ENCODE results near the gene SMPX. TPM values are rescaled to one million over a fixed set of nuclear protein-coding genes. Genes with fewer than 3 reads are reported as not detected.
"Not testable (repeated sequence)": the region's sequence is repeated elsewhere in the genome, so short reads cannot be mapped to it uniquely, and the experiment has no call there.

Gene SMPX
- 100 to 1,000 TPM; 372 to 401 TPM for total RNA-seq
- long read RNA-seq, transcript SMPX-203 (5 exons, 891 nt), result major isoform, 36 of 45 reads
- long read RNA-seq, partial matches to known transcripts, result 2 of 45 reads
- long read RNA-seq, other reads (novel, unspliced or antisense), result 6 of 45 reads

DNA sequence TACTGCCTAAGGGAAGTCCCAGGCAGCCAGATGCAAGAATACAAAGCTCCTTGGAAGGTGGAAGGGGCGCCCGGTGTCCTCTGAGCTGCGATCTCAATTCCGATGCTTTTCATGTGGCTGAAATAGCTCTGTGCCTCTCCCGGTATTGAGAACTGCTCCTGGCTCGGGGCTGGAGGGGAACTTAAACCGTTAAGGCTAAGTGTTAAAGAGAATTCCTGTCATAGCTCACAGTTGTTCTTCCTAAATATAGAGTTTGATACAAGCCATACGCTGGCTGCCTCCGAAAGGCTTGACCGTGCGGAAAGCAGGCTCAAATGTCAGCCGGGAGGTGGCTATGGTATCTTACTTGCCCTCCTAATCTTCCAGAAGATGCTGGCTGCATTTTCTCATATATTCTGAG lies at the start of gene SMPX:
Gene SMPX, minus strand, starts transcription at position 157 of the 400 bp plus-strand sequence. CDS start 3,826 bp downstream, outside the sequence.
- DNase-seq (peak; percentile 24), ATAC-seq (peak; percentile 83 to 89)
- intact Hi-C loops (cut with DNase I), result loop anchor here in 1 of 2 donors (5.0 kb wide), 1 partner anchor 79 kb away; the partner anchor contains the start of gene MBTPS2

DNA sequence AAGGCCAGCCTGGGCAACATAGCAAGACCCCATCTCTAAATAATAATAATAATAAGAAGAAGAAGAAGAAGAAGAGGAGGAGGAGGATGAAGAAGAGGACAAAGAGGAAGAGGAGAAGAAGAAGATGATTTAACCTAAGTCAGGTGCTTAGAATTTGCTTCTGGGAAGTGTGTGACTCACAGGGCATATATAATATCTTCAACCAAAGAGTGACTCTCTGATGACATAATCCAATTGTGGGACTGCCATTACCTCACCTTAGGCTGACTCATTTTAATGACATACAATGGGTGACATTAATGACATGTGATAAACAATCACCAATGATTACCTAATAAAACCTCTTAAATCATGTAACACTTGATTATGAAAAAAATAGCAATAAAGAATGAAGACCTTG lies 48.8 kb upstream of the SMPX start:
- ATAC-seq, result no peak
- intact Hi-C loops (cut with DNase I), result no loop called here
- no peak for DNase-seq

DNA sequence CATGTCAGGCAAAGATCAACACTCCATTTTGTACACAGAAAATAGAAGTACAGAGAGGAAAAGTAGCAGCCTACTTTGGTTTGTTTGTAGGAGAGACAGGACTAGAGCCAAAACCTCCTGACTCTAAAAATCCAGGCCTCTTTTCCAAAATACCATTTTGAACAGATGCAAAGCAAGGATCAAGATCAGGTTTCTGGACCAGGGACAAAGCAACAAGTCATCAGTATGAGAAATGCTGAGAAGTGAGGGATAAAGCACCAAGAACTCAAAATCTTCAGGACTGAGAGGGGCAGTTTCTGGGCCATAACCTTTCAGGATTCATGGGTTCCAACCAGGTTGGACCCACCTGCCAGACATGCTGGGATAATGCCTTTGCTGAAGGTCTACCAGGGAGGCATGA lies 44.9 kb upstream of the SMPX start:
- ATAC-seq (no peak), DNase-seq (no peak)
- intact Hi-C loops (cut with DNase I), result no loop called here

DNA sequence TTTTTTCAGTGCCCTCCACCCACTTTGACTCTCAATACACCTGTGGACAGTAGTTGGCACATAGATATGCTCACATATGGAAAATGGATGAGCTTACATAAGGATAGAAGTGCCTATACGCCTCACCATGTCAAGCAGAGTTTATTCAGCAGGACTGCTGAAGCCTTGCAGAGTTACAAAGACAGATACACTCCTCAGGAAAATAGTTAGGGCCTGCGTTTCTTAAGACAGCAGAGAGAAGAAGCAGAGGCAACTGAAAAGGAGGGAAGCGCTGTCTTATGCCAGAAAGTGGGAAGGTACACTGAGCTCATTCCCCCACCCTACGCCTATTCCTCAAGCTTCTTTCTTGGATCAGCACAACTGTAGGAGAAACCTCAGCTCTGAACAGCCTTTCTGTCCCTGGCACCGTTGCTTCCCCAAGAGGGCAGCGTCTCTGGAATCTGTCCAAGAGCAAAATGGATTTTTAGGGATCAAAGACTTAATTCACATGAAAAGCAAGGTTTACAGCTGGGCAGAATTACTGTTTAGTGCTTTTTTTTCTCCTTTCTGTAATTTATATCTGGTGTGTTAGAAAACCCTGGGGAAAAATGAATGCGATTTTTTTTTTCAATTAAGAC lies 44.2 kb upstream of the SMPX start:
- DNase-seq, result no peak
- ATAC-seq, result no peak
- intact Hi-C loops (cut with DNase I), result no loop called here

DNA sequence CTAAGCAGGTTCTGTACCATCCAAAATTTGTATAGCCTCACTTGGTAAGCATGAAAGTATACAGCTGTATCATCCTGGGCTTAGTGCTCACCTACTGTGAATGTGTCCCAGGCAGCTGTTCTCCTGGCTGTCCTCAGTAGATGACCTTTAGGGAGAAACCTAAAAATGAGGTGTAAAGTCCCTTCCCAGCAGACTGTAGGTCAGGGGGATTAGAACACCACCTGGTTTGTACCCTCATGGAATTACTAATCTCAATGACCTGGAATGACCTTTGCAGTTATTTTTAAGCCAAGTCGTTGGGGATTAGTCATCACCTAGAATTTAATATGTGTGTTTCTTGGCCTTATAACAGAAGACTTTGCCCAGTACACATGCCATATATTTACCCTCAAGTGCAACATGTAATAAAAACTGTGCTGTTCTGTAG lies 42.4 kb upstream of the SMPX start:
- DNase-seq (no peak), ATAC-seq (peak in 1 of 2 donors; percentile 39)
- intact Hi-C loops (cut with DNase I), result no loop called here

DNA sequence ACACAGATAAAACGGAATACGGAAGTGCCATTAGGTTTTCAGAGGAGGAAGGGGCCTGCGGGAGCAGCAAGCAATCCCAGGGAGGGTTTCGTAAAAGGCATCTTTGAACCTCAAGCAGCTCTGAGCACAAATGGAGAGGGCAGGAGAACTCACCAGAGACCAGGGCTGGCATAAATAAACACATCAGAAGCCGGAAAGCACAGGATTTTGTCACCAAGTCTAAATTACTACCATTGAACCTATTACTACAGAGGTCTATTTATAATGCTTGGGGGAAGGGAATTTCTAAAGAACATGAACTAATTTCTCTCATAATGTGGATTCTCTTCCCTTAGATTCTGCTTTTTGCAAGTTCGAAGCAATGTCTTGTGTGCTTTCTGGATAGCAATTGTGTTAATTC lies 41.9 kb upstream of the SMPX start:
- no peak for ATAC-seq
- intact Hi-C loops (cut with DNase I), result no loop called here

DNA sequence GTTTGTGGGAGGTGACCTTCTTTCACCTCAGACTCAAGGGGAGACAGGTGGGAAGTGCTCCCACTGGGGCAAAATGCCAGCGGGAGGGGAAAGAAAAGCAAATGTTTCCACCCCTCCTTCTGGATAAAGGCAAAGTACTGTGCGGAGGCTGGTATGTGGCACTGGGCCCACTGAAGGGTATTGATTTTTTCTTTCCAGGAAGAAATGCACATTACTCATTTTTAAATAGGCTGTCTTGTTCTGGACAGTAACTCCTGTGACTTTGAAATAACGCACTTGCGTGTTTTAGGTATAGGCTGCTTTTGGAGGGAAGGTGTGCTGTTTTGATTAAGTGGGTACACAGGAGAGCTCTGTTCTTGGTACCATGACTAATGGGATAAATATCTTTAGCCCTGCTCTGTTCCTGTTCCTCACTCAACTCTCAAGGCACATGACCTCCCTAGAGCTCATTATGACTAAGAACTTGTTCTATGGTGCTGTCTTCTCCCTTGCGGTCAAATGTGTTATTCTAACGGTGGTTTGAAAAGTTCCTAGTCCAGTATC lies 40.8 kb upstream of the SMPX start:
- ATAC-seq (peak; percentile 50 to 94), DNase-seq (no peak)
- intact Hi-C loops (cut with DNase I), result no loop called here

More for the DNA sequence above, 41.9 kb upstream of the SMPX start:
- no peak for DNase-seq

DNA sequence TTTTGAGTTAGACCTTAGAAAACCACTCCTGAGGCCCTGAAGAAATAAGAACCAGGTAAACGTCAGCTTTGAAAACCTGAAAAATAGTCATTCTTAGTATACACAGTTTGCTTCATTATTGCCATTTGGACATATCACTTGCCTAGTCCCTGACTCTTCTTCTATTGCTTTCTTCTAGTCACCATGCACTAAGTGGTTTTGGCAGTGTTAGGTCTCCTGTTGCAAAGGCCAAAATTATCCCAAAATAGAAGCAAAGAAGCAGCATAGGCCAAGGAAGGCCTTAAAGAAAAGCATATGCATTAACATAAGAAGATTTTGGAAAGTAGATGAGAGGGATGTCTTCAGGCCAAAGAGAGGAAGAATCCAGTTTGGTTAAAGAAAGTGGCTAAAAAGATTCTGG lies 24.1 kb upstream of the SMPX start:
- intact Hi-C loops (cut with DNase I), result no loop called here
- ATAC-seq (no peak), DNase-seq (no peak)

DNA sequence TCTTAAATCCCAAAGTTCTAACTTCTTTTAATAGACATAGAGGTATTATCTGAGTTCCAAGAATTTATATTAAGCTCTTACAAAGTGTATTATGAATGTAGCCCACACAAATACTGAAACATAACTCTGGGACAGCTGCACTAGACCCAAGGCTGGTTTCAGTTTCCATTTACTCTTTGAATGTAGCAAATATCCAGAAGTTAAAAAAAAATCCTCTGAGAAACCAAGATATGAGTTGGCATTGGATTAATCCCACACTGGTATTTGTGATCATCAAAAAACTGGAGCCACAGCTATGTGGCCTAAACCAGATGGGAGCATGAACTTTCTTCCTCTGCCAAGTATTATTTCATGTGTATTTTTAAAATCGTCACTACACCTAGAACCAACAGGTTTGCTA lies 23.6 kb upstream of the SMPX start:
- intact Hi-C loops (cut with DNase I), result no loop called here
- no peak for ATAC-seq
- DNase-seq, result no peak

DNA sequence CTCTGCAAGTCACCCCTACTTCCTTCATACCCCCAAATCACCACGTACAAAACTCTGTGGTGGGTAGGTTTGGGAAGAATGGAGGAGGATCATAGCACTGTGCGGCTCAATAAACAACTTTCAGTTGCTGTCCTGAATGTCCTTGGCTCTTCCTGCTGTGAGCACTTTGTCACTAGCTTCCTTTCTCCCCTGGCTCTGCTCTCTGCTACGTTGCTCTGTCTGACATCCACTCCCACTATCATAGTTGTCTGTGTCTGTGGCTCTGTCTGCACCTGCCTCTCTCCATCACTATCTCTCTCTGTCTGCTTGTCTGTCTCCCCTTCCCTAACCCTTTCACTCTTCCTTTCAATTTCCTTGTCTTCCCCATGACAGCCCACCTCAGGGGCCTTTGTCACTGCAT lies 21.2 kb upstream of the SMPX start:
- no peak for DNase-seq
- ATAC-seq, result peak; percentile 50 to 55
- intact Hi-C loops (cut with DNase I), result no loop called here

DNA sequence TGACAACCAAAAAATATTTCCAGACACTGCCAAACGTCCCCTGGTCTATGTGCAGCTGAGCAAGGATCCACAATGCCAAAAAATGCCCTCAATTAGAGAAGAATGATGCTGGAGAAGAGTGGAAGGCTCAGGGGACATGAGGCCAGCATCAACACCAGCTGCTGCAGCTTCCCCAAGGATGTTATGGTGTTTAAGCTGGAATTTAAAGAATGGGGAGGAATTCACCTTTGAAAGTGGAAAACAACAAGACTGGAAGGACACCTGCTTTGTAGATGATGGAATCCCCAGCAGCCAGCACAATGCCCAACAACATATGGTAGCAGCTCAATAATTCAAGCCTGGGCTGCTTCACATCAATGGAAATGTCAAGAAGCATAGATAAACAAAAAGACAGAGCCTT lies 20.3 kb upstream of the SMPX start:
- no peak for ATAC-seq
- intact Hi-C loops (cut with DNase I), result no loop called here
- no peak for DNase-seq

DNA sequence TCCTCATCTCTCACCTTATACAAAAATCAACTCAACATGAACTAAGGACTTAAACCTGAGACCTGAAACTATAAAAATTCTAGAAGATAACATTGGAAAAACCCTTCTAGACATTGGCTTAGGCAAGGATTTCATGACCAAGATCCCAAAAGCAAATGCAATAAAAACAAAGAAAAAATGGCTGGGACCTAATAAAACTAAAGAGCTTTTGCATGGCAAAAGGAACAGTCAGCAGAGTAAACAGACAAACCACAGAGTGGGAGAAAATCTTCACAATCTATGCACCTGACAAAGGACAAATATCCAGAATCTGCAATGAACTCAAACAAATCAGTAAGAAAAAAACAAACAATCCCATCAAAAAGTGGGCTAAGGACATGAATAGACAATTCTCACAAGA lies 17.2 kb upstream of the SMPX start:
- ATAC-seq; DNase-seq; intact Hi-C loops (cut with DNase I): not testable (repeated sequence)

DNA sequence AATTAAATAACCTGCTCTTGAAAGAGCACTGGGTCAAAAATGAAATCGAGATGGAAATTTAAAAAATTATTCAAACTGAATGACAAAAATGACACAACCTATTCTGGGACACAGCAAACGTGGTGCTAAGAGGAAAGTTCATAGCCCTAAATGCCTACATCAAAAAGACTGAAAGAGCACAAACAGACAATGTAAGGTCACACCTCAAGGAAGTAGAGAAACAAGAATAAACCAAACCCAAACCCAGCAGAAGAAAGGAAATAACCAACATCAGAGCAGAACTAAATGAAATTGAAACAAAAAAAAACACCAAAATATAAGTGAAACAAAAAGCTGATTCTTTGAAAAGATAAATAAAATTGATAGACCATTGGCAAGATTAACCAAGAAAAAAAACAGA lies 15.1 kb upstream of the SMPX start:
- DNase-seq; intact Hi-C loops (cut with DNase I); ATAC-seq: not testable (repeated sequence)

DNA sequence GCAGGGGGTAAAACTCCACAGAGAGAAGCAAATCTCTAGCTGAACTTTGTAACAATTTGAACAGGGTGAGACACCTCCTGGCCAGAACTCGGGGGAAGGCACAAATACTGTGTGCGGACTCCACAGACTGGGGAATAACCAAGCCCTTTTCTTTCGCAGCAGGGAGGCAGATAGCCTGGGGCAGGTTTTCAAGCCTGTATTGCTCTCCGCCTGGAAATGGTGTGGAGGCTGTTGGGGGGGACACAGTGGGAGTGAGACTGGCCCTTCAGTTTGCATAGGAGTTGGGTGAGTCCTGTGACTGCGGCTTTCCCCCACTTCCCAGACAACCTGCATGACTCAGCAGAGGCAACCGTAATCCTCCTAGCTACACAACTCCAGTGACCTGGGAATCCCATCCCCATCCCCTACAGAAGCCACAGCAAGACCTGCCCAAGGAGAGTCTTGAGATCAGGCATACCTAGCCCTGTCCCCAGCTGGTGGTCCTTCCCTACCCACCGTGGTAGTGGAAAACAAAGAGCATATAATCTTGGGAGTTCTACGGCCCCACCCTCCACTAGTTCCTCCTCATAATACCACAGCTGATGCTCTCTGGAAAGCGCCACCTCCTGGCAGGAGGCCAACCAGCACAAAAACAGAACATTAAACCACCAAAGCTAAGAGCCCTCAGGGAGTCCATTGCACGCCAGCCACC lies 12.9 kb upstream of the SMPX start:
- intact Hi-C loops (cut with DNase I), result no loop called here
- ATAC-seq (no peak), DNase-seq (no peak)

DNA sequence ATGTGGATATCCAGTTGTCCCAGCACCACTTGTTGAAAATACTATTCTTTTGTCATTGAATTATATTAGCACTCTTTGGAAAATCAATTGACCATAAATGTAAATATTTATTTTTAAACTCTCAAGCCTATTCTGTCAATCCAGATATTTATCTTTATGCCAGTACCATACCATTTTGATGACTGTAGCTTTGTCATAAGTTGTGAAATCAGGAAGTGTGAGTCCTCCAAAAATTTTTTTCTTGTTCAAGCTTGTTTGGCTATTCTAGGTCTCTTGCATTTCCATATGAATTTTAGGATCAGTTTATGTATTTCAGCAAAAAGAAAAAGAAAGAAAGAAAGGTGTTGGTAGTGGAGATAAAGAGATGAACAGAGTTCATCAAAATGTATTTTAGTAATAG lies 8.2 kb upstream of the SMPX start:
- no peak for ATAC-seq
- no peak for DNase-seq
- intact Hi-C loops (cut with DNase I), result no loop called here

DNA sequence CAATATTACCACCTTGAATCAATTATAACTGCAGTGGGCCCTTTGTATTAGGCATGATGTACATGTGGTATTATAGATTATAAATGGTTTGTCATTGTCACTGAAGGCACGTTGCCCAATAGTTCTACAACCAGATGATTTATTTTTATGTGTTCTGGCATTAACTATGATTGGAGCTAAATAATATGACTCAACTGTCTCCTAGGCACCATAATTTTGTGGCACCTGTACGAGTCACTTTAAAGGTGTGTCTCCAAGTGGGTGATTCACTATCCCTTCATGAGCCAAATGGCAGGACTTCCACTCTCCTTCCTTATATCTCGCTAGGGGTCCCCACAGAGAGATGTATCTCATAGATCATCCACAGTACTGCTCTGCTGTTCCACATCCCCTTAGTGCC lies 6.1 kb upstream of the SMPX start:
- intact Hi-C loops (cut with DNase I), result no loop called here
- no peak for ATAC-seq
- no peak for DNase-seq

DNA sequence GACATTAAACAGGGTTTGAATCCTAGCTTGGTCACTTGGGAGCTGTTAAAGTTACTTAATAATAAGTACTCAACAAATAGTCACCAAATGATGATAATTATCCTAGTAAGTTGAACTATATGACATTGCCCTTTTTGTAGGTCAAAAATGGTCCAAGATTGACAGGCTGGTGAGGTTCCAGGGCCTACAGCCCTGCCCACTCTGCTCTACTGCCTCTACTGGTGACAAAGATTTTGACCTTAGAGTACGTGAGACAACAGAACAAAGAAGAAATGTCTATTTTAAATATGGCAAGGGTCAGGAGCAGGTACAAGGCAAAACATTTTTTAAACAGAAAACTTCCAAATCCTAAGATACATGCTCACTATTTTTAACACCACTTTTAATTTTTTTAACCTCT lies 572 bp upstream of the SMPX start:
- intact Hi-C loops (cut with DNase I), result loop anchor here in 1 of 2 donors (5.0 kb wide), 1 partner anchor 79 kb away; the partner anchor contains the start of gene MBTPS2
- DNase-seq (no peak), ATAC-seq (peak in 1 of 2 donors; percentile 51)

DNA sequence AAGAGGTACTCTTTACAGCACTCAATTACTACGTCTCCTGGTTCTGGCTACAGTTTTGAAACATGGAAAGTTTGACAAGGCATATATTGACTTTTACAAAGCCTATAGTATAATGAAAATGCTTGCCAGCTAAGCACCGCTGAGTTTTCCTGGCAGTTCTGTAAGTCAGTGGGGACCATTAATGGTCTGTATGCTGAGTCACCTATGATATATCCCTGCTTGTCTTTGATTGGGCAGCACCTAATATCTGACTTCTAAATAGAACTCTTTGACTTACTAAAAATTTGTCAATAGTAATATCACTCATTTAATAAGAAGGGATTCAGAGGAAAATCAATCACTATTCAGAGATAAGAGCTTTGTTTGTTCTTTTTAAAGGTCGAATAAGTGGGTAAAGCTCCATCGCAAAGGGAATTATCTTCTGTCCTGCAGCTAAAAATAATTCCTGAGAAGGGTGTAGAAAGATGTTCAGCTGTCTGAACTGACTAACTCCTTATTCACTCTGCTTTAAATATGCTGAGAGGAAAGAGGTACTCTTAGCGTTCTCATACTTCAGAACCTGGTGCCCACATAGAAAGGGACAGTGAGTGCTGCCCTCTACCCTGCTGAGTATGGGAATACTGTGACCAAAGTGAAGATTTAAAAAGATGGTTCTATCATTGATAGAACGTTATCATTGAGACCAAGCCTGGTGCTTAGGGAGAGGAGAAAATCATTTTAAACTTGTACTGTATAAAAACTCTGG lies 959 bp downstream of the SMPX start:
- ATAC-seq, result peak; percentile 79 to 89
- intact Hi-C loops (cut with DNase I), result loop anchor here in 1 of 2 donors (5.0 kb wide), 1 partner anchor 80 kb away; the partner anchor contains the start of gene MBTPS2
- DNase-seq, result no peak

DNA sequence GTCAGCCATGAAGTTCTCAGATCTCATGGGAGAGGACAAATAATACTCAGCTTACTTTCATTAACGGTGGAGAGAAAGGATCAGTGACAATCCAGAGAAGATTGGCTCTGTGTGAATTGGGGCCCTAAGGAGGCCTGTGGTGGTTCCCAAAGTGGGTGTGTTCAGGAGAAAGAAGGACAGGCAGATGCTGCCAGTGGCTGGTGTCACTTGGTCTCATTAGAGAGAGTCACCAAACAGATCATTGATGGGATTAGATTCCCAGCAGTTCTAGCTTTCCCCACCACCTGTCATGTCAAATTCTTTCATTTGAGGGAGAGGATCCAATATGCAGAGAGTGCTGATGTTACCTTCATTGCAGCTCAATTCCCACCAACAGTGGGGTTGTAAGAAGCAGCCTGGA lies 8.0 kb downstream of the SMPX start:
- ATAC-seq (no peak), DNase-seq (no peak)
- intact Hi-C loops (cut with DNase I), result loop anchor here in 1 of 2 donors (5.0 kb wide), 1 partner anchor 1223 kb away; no protein-coding TSS in a partner anchor

Measured in left cardiac atrium (tissue), 4 donors.